HEK293 (cell line): ENCODE results near the gene RPRD1B.

Source experiments
- CTCF ChIA-PET: fragments of 350-600 bp; formaldehyde crosslinking; extraction: SDS; loops from one replicate; lab custom pipeline; 2021; ENCODE audit warnings: antibody characterized with exemption; lab: Yijun Ruan, JAX
- POLR2A ChIA-PET: fragments of 300-600 bp; formaldehyde crosslinking; extraction: SDS; loops from one replicate; lab custom pipeline; 2020; ENCODE audit warnings: antibody characterized with exemption, inconsistent platforms; lab: Yijun Ruan, JAX
- H3K27ac ChIP-seq: fragments of 200-500 bp; sonication (Bioruptor generic); 2 replicates; pipeline ENCODE4 v1.5.1; 2014; ENCODE audit warnings: low read depth, low read length, control low read depth, inconsistent platforms; ENCODE audit errors: extremely low read depth
- H3K36me3 ChIP-seq, 2 experiments: fragments of 200-500 bp in 1 of 2; sonication (Bioruptor generic) in 1 of 2; 1 replicate in 1 of 2; 2 replicates in 1 of 2; pipeline ENCODE4 v1.5.1; 2014 to 2017; ENCODE audit warnings: inconsistent platforms in 2 of 2, low read length in 2 of 2; ENCODE audit not compliant: control insufficient read depth in 2 of 2, insufficient read depth in 1 of 2
- H3K4me1 ChIP-seq: fragments of 200-500 bp; sonication (Bioruptor generic); 2 replicates; pipeline ENCODE4 v1.5.1; 2014; ENCODE audit warnings: mild to moderate bottlenecking, low read length, inconsistent platforms; ENCODE audit not compliant: control insufficient read depth, insufficient read depth
- H3K4me3 ChIP-seq: 2 replicates; pipeline ENCODE4 v1.5.1; 2011; ENCODE audit warnings: low read depth, mild to moderate bottlenecking, control low read depth, low read length, moderate library complexity
- H3K9me3 ChIP-seq: fragments of 200-500 bp; sonication (Bioruptor generic); 2 replicates; pipeline ENCODE4 v1.5.1; 2014; ENCODE audit warnings: low read depth, low read length, inconsistent platforms; ENCODE audit not compliant: control insufficient read depth, insufficient read depth
- BCL11B ChIP-seq: fragments of 450-650 bp; formaldehyde crosslinking; IDR thresholded peaks from 2 replicates; pipeline ENCODE4 v1.5.1; 2016; ENCODE audit warnings: low read depth, missing biosample characterization, missing genetic modification characterization
- FEZF1 ChIP-seq: fragments of 450-650 bp; formaldehyde crosslinking; IDR thresholded peaks from 2 replicates; pipeline ENCODE4 v1.5.1; 2016; ENCODE audit warnings: missing biosample characterization, missing genetic modification characterization
- GLI2 ChIP-seq: fragments of 450-650 bp; formaldehyde crosslinking; IDR thresholded peaks from 2 replicates; pipeline ENCODE4; 2017; ENCODE audit warnings: missing biosample characterization, missing genetic modification characterization, low read depth, borderline replicate concordance
- KLF1 ChIP-seq: fragments of 450-650 bp; formaldehyde crosslinking; IDR thresholded peaks from 2 replicates; pipeline ENCODE4 v1.5.1; 2016; ENCODE audit warnings: missing biosample characterization, missing genetic modification characterization
- KLF8 ChIP-seq: fragments of 450-650 bp; formaldehyde crosslinking; IDR thresholded peaks from 2 replicates; pipeline ENCODE4 v1.5.1; 2016; ENCODE audit warnings: missing biosample characterization, missing genetic modification characterization
- MYNN ChIP-seq: fragments of 450-650 bp; formaldehyde crosslinking; IDR thresholded peaks from 2 replicates; pipeline ENCODE4 v1.5.1; 2016; ENCODE audit warnings: missing biosample characterization, missing genetic modification characterization, borderline replicate concordance
- WT1 ChIP-seq: fragments of 450-650 bp; formaldehyde crosslinking; IDR thresholded peaks from 2 replicates; pipeline ENCODE4 v1.5.1; 2016; ENCODE audit warnings: missing biosample characterization, missing genetic modification characterization
- ZBTB17 ChIP-seq: fragments of 450-650 bp; formaldehyde crosslinking; IDR thresholded peaks from 2 replicates; pipeline ENCODE4 v1.5.1; 2016; ENCODE audit warnings: missing biosample characterization, missing genetic modification characterization
- ZBTB20 ChIP-seq: fragments of 450-650 bp; formaldehyde crosslinking; IDR thresholded peaks from 2 replicates; pipeline ENCODE4 v1.5.1; 2016; ENCODE audit warnings: missing biosample characterization, missing genetic modification characterization
- ZFP3 ChIP-seq: fragments of 450-650 bp; formaldehyde crosslinking; IDR thresholded peaks from 2 replicates; pipeline ENCODE4 v1.5.1; 2016; ENCODE audit warnings: low read depth, missing biosample characterization, missing genetic modification characterization
- ZIC2 ChIP-seq: fragments of 450-650 bp; formaldehyde crosslinking; IDR thresholded peaks from 2 replicates; pipeline ENCODE4 v1.5.1; 2016; ENCODE audit warnings: missing biosample characterization, missing genetic modification characterization
- ZNF114 ChIP-seq: fragments of 450-650 bp; formaldehyde crosslinking; IDR thresholded peaks from 2 replicates; pipeline ENCODE4 v1.5.0; 2017; ENCODE audit warnings: missing biosample characterization, missing genetic modification characterization
- ZNF133 ChIP-seq: fragments of 450-650 bp; formaldehyde crosslinking; IDR thresholded peaks from 2 replicates; pipeline ENCODE4 v1.5.1; 2016; ENCODE audit warnings: missing biosample characterization, missing genetic modification characterization
- ZNF19 ChIP-seq: fragments of 450-650 bp; formaldehyde crosslinking; IDR thresholded peaks from 2 replicates; pipeline ENCODE4; 2016; ENCODE audit warnings: missing biosample characterization, missing genetic modification characterization, low read depth
- ZNF239 ChIP-seq: fragments of 450-650 bp; formaldehyde crosslinking; IDR thresholded peaks from 2 replicates; pipeline ENCODE4 v1.5.1; 2016; ENCODE audit warnings: missing biosample characterization, missing genetic modification characterization
- ZNF426 ChIP-seq: fragments of 450-650 bp; formaldehyde crosslinking; IDR thresholded peaks from 2 replicates; pipeline ENCODE4 v1.5.1; 2017; ENCODE audit warnings: missing biosample characterization, missing genetic modification characterization, mild to moderate bottlenecking, inconsistent platforms, moderate library complexity
- ZNF664 ChIP-seq: fragments of 450-650 bp; formaldehyde crosslinking; IDR thresholded peaks from 2 replicates; pipeline ENCODE4 v1.5.1; 2016; ENCODE audit warnings: missing biosample characterization, missing genetic modification characterization
- ZNF670 ChIP-seq: fragments of 450-650 bp; formaldehyde crosslinking; IDR thresholded peaks from 2 replicates; pipeline ENCODE4 v1.5.1; 2016; ENCODE audit warnings: missing biosample characterization, missing genetic modification characterization, low read depth
- ZNF76 ChIP-seq: fragments of 450-650 bp; formaldehyde crosslinking; IDR thresholded peaks from 2 replicates; pipeline ENCODE4; 2016; ENCODE audit warnings: low read depth, missing biosample characterization, missing genetic modification characterization, borderline replicate concordance
- ZNF776 ChIP-seq: fragments of 450-650 bp; formaldehyde crosslinking; IDR thresholded peaks from 2 replicates; pipeline ENCODE4 v1.5.0; 2017; ENCODE audit warnings: missing biosample characterization, missing genetic modification characterization, borderline replicate concordance
- ZNF777 ChIP-seq: fragments of 450-650 bp; formaldehyde crosslinking; IDR thresholded peaks from 2 replicates; pipeline ENCODE4 v1.5.1; 2017; ENCODE audit warnings: missing biosample characterization, missing genetic modification characterization, borderline replicate concordance
- ZNF785 ChIP-seq: fragments of 450-650 bp; formaldehyde crosslinking; IDR thresholded peaks from 2 replicates; pipeline ENCODE4 v1.5.1; 2016; ENCODE audit warnings: missing biosample characterization, missing genetic modification characterization
- ZNF837 ChIP-seq: fragments of 450-650 bp; formaldehyde crosslinking; IDR thresholded peaks from 2 replicates; pipeline ENCODE4 v1.5.1; 2016; ENCODE audit warnings: missing biosample characterization, missing genetic modification characterization
- TF ChIP-seq, protein P1 (sequence below): fragments of 450-650 bp; formaldehyde crosslinking; IDR thresholded peaks from 2 replicates; pipeline ENCODE4 v1.5.1; 2016; ENCODE audit warnings: missing biosample characterization, missing genetic modification characterization

The RPRD1B gene

DNA sequence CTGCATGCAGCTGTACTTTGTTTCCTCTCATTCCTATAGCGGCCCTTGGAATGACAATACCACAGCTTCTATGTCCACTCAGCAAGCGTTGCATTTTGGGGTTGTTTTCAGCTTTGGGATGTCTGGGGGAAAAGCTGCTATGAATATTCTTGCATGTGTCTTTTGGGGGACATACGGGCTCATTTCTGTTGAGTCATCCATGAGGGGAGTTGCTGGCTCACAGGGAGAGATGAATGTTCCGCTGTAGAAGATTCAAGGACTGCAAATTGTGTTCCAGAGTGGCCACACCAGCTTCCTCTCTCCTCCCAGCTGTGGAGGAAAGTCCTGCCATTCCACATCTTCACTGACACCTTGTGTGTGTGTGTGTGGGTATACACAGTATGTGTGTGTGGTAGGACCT lies 88.2 kb downstream of the RPRD1B start:
- CTCF ChIA-PET = interaction anchor here (1.0 to 1.6 kb wide), 2 partner anchors 11 to 99 kb away, joined by 3 to 4 read pairs; no protein-coding TSS in a partner anchor
- Histone ChIP-seq H3K9me3 (no peaks in the 10 kb centered on the region), H3K4me1 (no peaks in the 10 kb centered on the region), H3K4me3 (no peak overlapping the region), H3K27ac (no peak overlapping the region), H3K36me3 (no peaks in the 10 kb centered on the region)
- no peak for TF ChIP-seq KLF1
- TF ChIP-seq ZBTB17 (tag by site-specific recombination) = no peak
- no peak for TF ChIP-seq BCL11B (tag by site-specific recombination)
- TF ChIP-seq ZFP3 (tag by site-specific recombination) = no peak
- TF ChIP-seq ZNF239 (tag by site-specific recombination) = no peak
- TF ChIP-seq MYNN = no peak
- TF ChIP-seq ZNF776 = no peak
- TF ChIP-seq ZNF777 (tag by site-specific recombination) = no peak
- TF ChIP-seq ZNF670 (tag by site-specific recombination) = no peak
- no peak for TF ChIP-seq GLI2 (tag by site-specific recombination)
- no peak for TF ChIP-seq ZNF426 (tag by site-specific recombination)
- no peak for TF ChIP-seq ZNF837 (tag by site-specific recombination)
- TF ChIP-seq ZNF114 (tag by site-specific recombination) = no peak
- TF ChIP-seq FEZF1 = no peak
- no peak for TF ChIP-seq ZNF664 (tag by site-specific recombination)
- no peak for TF ChIP-seq WT1 (tag by site-specific recombination)
- no peak for TF ChIP-seq ZNF76 (tag by site-specific recombination)
- TF ChIP-seq ZNF19 (tag by site-specific recombination) = no peak
- POLR2A ChIA-PET = no interaction called here

- Histone ChIP-seq H3K9me3 (no peaks in the 10 kb centered on the region), H3K36me3 (no peaks in the 10 kb centered on the region)
- POLR2A ChIA-PET = no interaction called here
- TF ChIP-seq ZBTB20 = peak; percentile 30; the same call in 1 of the 2 replicates
- TF ChIP-seq ZIC2 (tag by site-specific recombination) = peak; percentile 28; the same call in 1 of the 2 replicates
- TF ChIP-seq ZNF785 (tag by site-specific recombination) = no peak
- TF ChIP-seq KLF8 (tag by site-specific recombination) = no peak
- TF ChIP-seq, protein P1, sequence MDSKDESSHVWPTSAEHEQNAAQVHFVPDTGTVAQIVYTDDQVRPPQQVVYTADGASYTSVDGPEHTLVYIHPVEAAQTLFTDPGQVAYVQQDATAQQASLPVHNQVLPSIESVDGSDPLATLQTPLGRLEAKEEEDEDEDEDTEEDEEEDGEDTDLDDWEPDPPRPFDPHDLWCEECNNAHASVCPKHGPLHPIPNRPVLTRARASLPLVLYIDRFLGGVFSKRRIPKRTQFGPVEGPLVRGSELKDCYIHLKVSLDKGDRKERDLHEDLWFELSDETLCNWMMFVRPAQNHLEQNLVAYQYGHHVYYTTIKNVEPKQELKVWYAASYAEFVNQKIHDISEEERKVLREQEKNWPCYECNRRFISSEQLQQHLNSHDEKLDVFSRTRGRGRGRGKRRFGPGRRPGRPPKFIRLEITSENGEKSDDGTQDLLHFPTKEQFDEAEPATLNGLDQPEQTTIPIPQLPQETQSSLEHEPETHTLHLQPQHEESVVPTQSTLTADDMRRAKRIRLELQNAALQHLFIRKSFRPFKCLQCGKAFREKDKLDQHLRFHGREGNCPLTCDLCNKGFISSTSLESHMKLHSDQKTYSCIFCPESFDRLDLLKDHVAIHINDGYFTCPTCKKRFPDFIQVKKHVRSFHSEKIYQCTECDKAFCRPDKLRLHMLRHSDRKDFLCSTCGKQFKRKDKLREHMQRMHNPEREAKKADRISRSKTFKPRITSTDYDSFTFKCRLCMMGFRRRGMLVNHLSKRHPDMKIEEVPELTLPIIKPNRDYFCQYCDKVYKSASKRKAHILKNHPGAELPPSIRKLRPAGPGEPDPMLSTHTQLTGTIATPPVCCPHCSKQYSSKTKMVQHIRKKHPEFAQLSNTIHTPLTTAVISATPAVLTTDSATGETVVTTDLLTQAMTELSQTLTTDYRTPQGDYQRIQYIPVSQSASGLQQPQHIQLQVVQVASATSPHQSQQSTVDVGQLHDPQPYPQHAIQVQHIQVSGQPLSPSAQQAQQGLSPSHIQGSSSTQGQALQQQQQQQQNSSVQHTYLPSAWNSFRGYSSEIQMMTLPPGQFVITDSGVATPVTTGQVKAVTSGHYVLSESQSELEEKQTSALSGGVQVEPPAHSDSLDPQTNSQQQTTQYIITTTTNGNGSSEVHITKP (tag by site-specific recombination) = peak; percentile 63; the same call in 1 of the 2 replicates
- no peak for TF ChIP-seq ZNF133 (tag by site-specific recombination)
- no peak for TF ChIP-seq ZNF777 (tag by site-specific recombination)
- TF ChIP-seq, all 188 proteins: peak for 3
- Histone ChIP-seq H3K27ac (no peak overlapping the region), H3K4me1 (no peaks in the 10 kb centered on the region), H3K4me3 (no peak overlapping the region)
- CTCF ChIA-PET = interaction anchor here (0.5 to 1.1 kb wide), 5 partner anchors 8 to 68 kb away, joined by 4 to 6 read pairs (median 5); no protein-coding TSS in a partner anchor
Observed at GRCh38 chr20:38123021-38123587, 89.6 kb downstream of the RPRD1B start.
